ENCODE measurements around the gene ZNF581. TPM values are rescaled to one million over a fixed set of nuclear protein-coding genes. Genes with fewer than 3 reads are reported as not detected.

The ZNF581 gene
- total and polyA plus RNA-seq, 11 donors = 4.7 to 12.7 (median 7.2) TPM

GRCh38 chr19:55673889-55674288, 30.4 kb downstream of the ZNF581 start:
- Histone ChIP-seq H3K4me1 (peaks cover 12 to 59% (median 34%) of the 10 kb centered on the region in 12 donors), H3K36me3 (peaks cover 2 to 59% (median 44%) of the 10 kb centered on the region in 9 donors), H3K9me3 (no peaks in the 10 kb centered on the region), H3K27ac (peak overlapping the region in 1 of 12 donors; percentile 87), H3K4me3 (no peak overlapping the region), H3K27me3 (no peaks in the 10 kb centered on the region)
- intact Hi-C loops (cut with DNase I) = loop anchor here in 2 of 10 donors (2.0 kb wide), 2 partner anchors 15 to 19 kb away; partner anchors contain the start of gene U2AF2 (in 1 of the 2)
- TF ChIP-seq CTCF (IDR thresholded peaks at IDR 0.05) (no peak), POLR2A (IDR thresholded peaks at IDR 0.05) (no peak)
- WGBS, 4 donors = 68 to 73% (median 72%) methylated on average over 3 to 15 of the region's 15 CpGs
- no peak for DNase-seq
- ATAC-seq = no peak

GRCh38 chr19:55674459-55674840, 31.0 kb downstream of the ZNF581 start:
- WGBS, 4 donors = 21 to 34% (median 23%) methylated on average over 11 to 17 of the region's 17 CpGs
- no peaks in the 10 kb centered on the region for H3K9me3 ChIP-seq
- H3K4me3 ChIP-seq = peak overlapping the region; percentile 61 to 99 (median 80)
- intact Hi-C loops (cut with DNase I) = loop anchor here in 1 of 10 donors (2.0 kb wide), 1 partner anchor 20 kb away; the partner anchor contains the start of gene U2AF2
- H3K27ac ChIP-seq = peak overlapping the region; percentile 72 to 98 (median 90)
- H3K4me1 ChIP-seq = peaks cover 12 to 62% (median 35%) of the 10 kb centered on the region in 12 donors
- peaks cover 2 to 59% (median 44%) of the 10 kb centered on the region in 9 donors for H3K36me3 ChIP-seq
- H3K27me3 ChIP-seq = no peaks in the 10 kb centered on the region
- DNase-seq = no peak
- no peak for TF ChIP-seq CTCF (IDR thresholded peaks at IDR 0.05)
- ATAC-seq = no peak

GRCh38 chr19:55674841-55675660, 31.6 kb downstream of the ZNF581 start, which contains the start of gene EPN1:
Gene EPN1 (plus strand): TSS chr19:55675226. CDS start chr19:55678628, 3,402 bp downstream.
- intact Hi-C loops (cut with DNase I) = loop anchor here in 2 of 10 donors (1.0 to 2.0 kb wide), 2 partner anchors 20 to 21 kb away; partner anchors contain the start of gene U2AF2 (in 1 of the 2)
- TF ChIP-seq POLR2A (IDR thresholded peaks at IDR 0.05) (peak in 1 of 2 donors; percentile 50), CTCF (IDR thresholded peaks at IDR 0.05) (no peak)
- H3K4me1 ChIP-seq = peaks cover 12 to 66% (median 37%) of the 10 kb centered on the region in 12 donors
- peaks cover 2 to 59% (median 44%) of the 10 kb centered on the region in 9 donors for H3K36me3 ChIP-seq
- peak; percentile 85 to 95 (median 93) for ATAC-seq
- H3K9me3 ChIP-seq = no peaks in the 10 kb centered on the region
- H3K27ac ChIP-seq = peak within 1 kb of the TSS; percentile 84 to 99 (median 92)
- 0 to 1% (median 0%) methylated on average over 5 to 101 of the region's 101 CpGs for WGBS, 4 donors
- peak within 1 kb of the TSS; percentile 61 to 99 (median 80) for H3K4me3 ChIP-seq
- DNase-seq = peak; percentile 97 to 98 (median 98)
- no peaks in the 10 kb centered on the region for H3K27me3 ChIP-seq

Measured in heart left ventricle (tissue), 16 donors.